A549 (cell line): ENCODE results near the gene CAMTA1. TPM values are rescaled to one million over a fixed set of nuclear protein-coding genes. Genes with fewer than 3 reads are reported as not detected.

ENCODE experiments used
- ATAC-seq, 2 experiments: fragments of 200-7000 bp in 1 of 2; fragments of >200 bp in 1 of 2; cut with Nextera tagmentation in 1 of 2; cut with Tn5 transposase in 1 of 2; 3 replicates each; pipeline versions ENCODE4 v1.8.0 to v1.9.1; 2018 to 2020; ENCODE audit warnings: mild to moderate bottlenecking in 1 of 2, moderate library complexity in 1 of 2
- CTCF ChIA-PET: fragments of 300-600 bp; sonication (Branson Sonifier 250); formaldehyde crosslinking; extraction: SDS; loops from one replicate; lab custom pipeline; 2021; ENCODE audit warnings: antibody characterized with exemption, inconsistent platforms; lab: Yijun Ruan, JAX
- POLR2A ChIA-PET: fragments of 350-600 bp; formaldehyde crosslinking; extraction: SDS; loops from one replicate; lab custom pipeline; 2021; ENCODE audit warnings: antibody characterized with exemption, inconsistent platforms; lab: Yijun Ruan, JAX
- DNase-seq, 2 experiments: peaks; one replicate each; pipeline versions ENCODE4 v3.0.0 to v3.0.0-alpha.2; 2011 to 2016; ENCODE audit warnings: low read depth in 1 of 2, low spot score in 1 of 2
- FAIRE-seq: peaks from 2 replicates; lab custom pipeline; 2011; peaks lifted over from hg19 to GRCh38; lab: Jason Lieb, UNC
- H3K27ac ChIP-seq, 2 experiments: fragments of >200 bp; sonication (Bioruptor Twin); formaldehyde crosslinking; 3 replicates each; pipeline ENCODE4 v1.5.1; 2016 to 2017
- H3K4me1 ChIP-seq: fragments of >200 bp; sonication (Bioruptor Twin); formaldehyde crosslinking; 3 replicates; pipeline ENCODE4 v1.6.1; 2016
- H3K4me2 ChIP-seq: fragments of >200 bp; sonication (Bioruptor Twin); formaldehyde crosslinking; 3 replicates; pipeline ENCODE4 v1.6.1; 2016
- H3K4me3 ChIP-seq: fragments of >200 bp; sonication (Bioruptor Twin); formaldehyde crosslinking; 3 replicates; pipeline ENCODE4 v1.5.1; 2016
- H3K9me3 ChIP-seq: fragments of >200 bp; sonication (Bioruptor Twin); formaldehyde crosslinking; 3 replicates; pipeline ENCODE4 v1.6.1; 2016
- CHD2 ChIP-seq: fragments of 150-350 bp; IDR thresholded peaks from 2 replicates; pipeline ENCODE4 v1.6.1; 2014; ENCODE audit warnings: low read length; ENCODE audit not compliant: partially characterized antibody
- E2F6 ChIP-seq: IDR thresholded peaks from 2 replicates; pipeline ENCODE4 v1.6.1; 2012; ENCODE audit warnings: low read depth, borderline replicate concordance
- EHMT2 ChIP-seq: fragments of 200-600 bp; sonication (generic); IDR thresholded peaks from 2 replicates; pipeline ENCODE4 v1.6.1; 2016; ENCODE audit warnings: antibody characterized with exemption, low read depth, mild to moderate bottlenecking, moderate library complexity
- ELK1 ChIP-seq: fragments of 150-350 bp; IDR thresholded peaks from 2 replicates; pipeline ENCODE4 v1.6.1; 2014; ENCODE audit warnings: low read depth, mild to moderate bottlenecking, low read length
- FOSL2 ChIP-seq, 2 experiments: fragments of 450-650 bp in 1 of 2; fragments of >200 bp in 1 of 2; sonication (Bioruptor Twin) in 1 of 2; formaldehyde crosslinking; IDR thresholded peaks; 2 replicates each; pipeline versions ENCODE4 v1.5.0 to v1.6.1; 2016 to 2020; ENCODE audit warnings: mild to moderate bottlenecking in 1 of 2, moderate library complexity in 1 of 2
- FOXS1 ChIP-seq: fragments of 250-450 bp; sonication (Bioruptor Pico); IDR thresholded peaks from 2 replicates; pipeline ENCODE4 v1.5.0; 2020; ENCODE audit warnings: mild to moderate bottlenecking, moderate library complexity
- HDAC2 ChIP-seq: fragments of 200-600 bp; sonication (generic); IDR thresholded peaks from 2 replicates; pipeline ENCODE4 v1.6.1; 2016
- HEYL ChIP-seq: fragments of 250-450 bp; sonication (Bioruptor Pico); IDR thresholded peaks from 2 replicates; pipeline ENCODE4 v1.8.0; 2021; ENCODE audit warnings: mild to moderate bottlenecking, moderate library complexity
- JUN ChIP-seq, 2 experiments: fragments of >200 bp; sonication (Bioruptor Twin); formaldehyde crosslinking; IDR thresholded peaks; 2 replicates in 1 of 2; 3 replicates in 1 of 2; pipeline ENCODE4 v1.6.1; 2016 to 2017
- JUNB ChIP-seq: fragments of >200 bp; sonication (Bioruptor Twin); formaldehyde crosslinking; IDR thresholded peaks from 2 replicates; pipeline ENCODE4 v1.6.1; 2016
- KDM1A ChIP-seq: fragments of 200-600 bp; sonication (generic); IDR thresholded peaks from 2 replicates; pipeline ENCODE4 v1.6.1; 2016; ENCODE audit warnings: low read depth, mild to moderate bottlenecking
- KDM5A ChIP-seq: fragments of 200-600 bp; sonication (generic); IDR thresholded peaks from 2 replicates; pipeline ENCODE4 v1.6.1; 2016; ENCODE audit warnings: antibody characterized with exemption, mild to moderate bottlenecking
- MAFK ChIP-seq: fragments of 450-650 bp; IDR thresholded peaks from 2 replicates; pipeline ENCODE4 v1.6.1; 2014; ENCODE audit not compliant: partially characterized antibody
- MYC ChIP-seq: IDR thresholded peaks from 2 replicates; pipeline ENCODE4 v1.6.1; 2012; ENCODE audit warnings: mild to moderate bottlenecking, inconsistent platforms, low read length, improper control_type of control experiment, borderline replicate concordance
- NPAS2 ChIP-seq: fragments of 250-450 bp; sonication (Bioruptor Pico); IDR thresholded peaks from 2 replicates; pipeline ENCODE4 v1.8.0; 2022; ENCODE audit warnings: mild to moderate bottlenecking, moderate library complexity, borderline replicate concordance
- PBX3 ChIP-seq: IDR thresholded peaks from 2 replicates; pipeline ENCODE4 v1.6.1; 2012
- POLR2A ChIP-seq: IDR thresholded peaks from 2 replicates; pipeline ENCODE4 v1.6.1; 2012; ENCODE audit warnings: mild to moderate bottlenecking, low read length
- SMC3 ChIP-seq: fragments of >200 bp; sonication (Bioruptor Twin); formaldehyde crosslinking; IDR thresholded peaks from 3 replicates; pipeline ENCODE4 v1.6.1; 2018; ENCODE audit warnings: inconsistent platforms
- WGBS: methylation state at CpG from one replicate; pipeline ENCODE4 v1.1.6; 2017; ENCODE audit errors: missing lambda C conversion rate; 5-methylcytosine and 5-hydroxymethylcytosine counted together
- polyA plus RNA-seq, 4 experiments: library from polyadenylated mRNA; depleted of rRNA in 3 of 4; stranded (reverse); fragments of >200 nt; fragmentation: RNase III in 1 of 4; extraction: RNeasy Plus Mini Kit Qiagen cat#74134 plus additional on column Dnase treatment in 1 of 4; gene quantifications; 2 replicates in 3 of 4; 3 replicates in 1 of 4; pipeline ENCODE4 v1.2.3, GENCODE V29; 2011 to 2017
- TF ChIP-seq, protein P1 (sequence below): fragments of 250-450 bp; sonication (Bioruptor Pico); IDR thresholded peaks from 2 replicates; pipeline ENCODE4 v1.5.0; 2020; ENCODE audit warnings: low read depth, mild to moderate bottlenecking, moderate library complexity
- TF ChIP-seq, protein P2 (sequence below): fragments of 250-450 bp; sonication (Bioruptor Pico); IDR thresholded peaks from 2 replicates; pipeline ENCODE4 v1.5.0; 2021; ENCODE audit warnings: mild to moderate bottlenecking, moderate library complexity, borderline replicate concordance

The CAMTA1 gene
- polyA plus RNA-seq, 2 of the 4 experiments (the other 2 are of a cell fraction), result 58.8 to 75.0 TPM

GRCh38 chr1:7256526-7256925 is 471.3 kb downstream of the CAMTA1 start:
- no peak overlapping the region for H3K4me2 ChIP-seq
- no peak overlapping the region for H3K4me3 ChIP-seq
- DNase-seq, result no peak
- H3K9me3 ChIP-seq, result no peaks in the 10 kb centered on the region
- TF ChIP-seq, protein P1, sequence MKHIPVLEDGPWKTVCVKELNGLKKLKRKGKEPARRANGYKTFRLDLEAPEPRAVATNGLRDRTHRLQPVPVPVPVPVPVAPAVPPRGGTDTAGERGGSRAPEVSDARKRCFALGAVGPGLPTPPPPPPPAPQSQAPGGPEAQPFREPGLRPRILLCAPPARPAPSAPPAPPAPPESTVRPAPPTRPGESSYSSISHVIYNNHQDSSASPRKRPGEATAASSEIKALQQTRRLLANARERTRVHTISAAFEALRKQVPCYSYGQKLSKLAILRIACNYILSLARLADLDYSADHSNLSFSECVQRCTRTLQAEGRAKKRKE (CRISPR knock-in tag), result no peak
- no peak for TF ChIP-seq EHMT2
- TF ChIP-seq HDAC2, result no peak
- TF ChIP-seq JUNB, result no peak
- no peak for TF ChIP-seq JUN (IDR thresholded peaks at IDR 0.05)
- TF ChIP-seq, protein P2, sequence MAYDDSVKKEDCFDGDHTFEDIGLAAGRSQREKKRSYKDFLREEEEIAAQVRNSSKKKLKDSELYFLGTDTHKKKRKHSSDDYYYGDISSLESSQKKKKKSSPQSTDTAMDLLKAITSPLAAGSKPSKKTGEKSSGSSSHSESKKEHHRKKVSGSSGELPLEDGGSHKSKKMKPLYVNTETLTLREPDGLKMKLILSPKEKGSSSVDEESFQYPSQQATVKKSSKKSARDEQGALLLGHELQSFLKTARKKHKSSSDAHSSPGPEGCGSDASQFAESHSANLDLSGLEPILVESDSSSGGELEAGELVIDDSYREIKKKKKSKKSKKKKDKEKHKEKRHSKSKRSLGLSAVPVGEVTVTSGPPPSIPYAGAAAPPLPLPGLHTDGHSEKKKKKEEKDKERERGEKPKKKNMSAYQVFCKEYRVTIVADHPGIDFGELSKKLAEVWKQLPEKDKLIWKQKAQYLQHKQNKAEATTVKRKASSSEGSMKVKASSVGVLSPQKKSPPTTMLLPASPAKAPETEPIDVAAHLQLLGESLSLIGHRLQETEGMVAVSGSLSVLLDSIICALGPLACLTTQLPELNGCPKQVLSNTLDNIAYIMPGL, result no peak
- no peak for TF ChIP-seq FOXS1
- TF ChIP-seq HEYL (CRISPR knock-in tag), result no peak
- TF ChIP-seq CHD2, result no peak
- no peak for TF ChIP-seq ELK1
- TF ChIP-seq FOSL2 (IDR thresholded peaks at IDR 0.05), result no peak
- TF ChIP-seq FOSL2 (CRISPR knock-in tag; IDR thresholded peaks at IDR 0.05), result no peak
- no peak for TF ChIP-seq E2F6
- no peak for TF ChIP-seq KDM5A
- TF ChIP-seq NPAS2, result no peak
- peak overlapping the region in 1 of 2 experiments; percentile 57; a peak in 1 of 6 replicates for H3K27ac ChIP-seq
- ChIA-PET POLR2A (no interaction called here), CTCF (no interaction called here)
- H3K4me1 ChIP-seq, result no peaks in the 10 kb centered on the region
- 93% methylated on average over 6 of the region's 7 CpGs for WGBS
- ATAC-seq, result no peak
- FAIRE-seq, result no peak

DNA sequence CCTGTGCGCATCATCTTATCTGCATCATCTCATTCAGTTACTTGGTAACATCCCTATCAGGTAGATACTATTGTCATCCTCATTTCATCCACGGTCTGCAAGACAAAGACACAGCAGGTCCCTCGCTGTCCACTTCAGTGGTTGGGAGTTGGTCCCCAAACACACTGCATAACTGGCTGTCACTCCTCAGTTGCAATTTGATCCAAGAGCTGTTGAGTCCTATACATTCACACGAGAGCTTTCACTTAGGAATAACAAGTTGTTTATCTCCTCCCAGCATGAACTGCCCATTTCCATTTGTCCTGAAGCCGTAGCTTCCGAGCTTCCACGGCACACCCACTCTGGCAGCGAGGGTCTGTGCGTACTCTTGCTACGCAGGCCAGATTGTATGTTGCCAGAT is 472.0 kb downstream of the CAMTA1 start:
- 89% methylated on average over 10 of the region's 10 CpGs for WGBS
- FAIRE-seq (no peak), ATAC-seq (no peak)
- TF ChIP-seq POLR2A, result no peak
- TF ChIP-seq, all 56 proteins: peak for 0
- ChIA-PET POLR2A (no interaction called here), CTCF (no interaction called here)
- no peaks in the 10 kb centered on the region for H3K9me3 ChIP-seq
- H3K4me1 ChIP-seq, result no peaks in the 10 kb centered on the region; the same call in 2 of the 3 replicates
- DNase-seq, result no peak
- peak overlapping the region in 1 of 2 experiments; percentile 57; a peak in 1 of 6 replicates for H3K27ac ChIP-seq
- H3K4me3 ChIP-seq, result no peak overlapping the region
- no peak overlapping the region for H3K4me2 ChIP-seq

GRCh38 chr1:7258589-7259135 is 473.4 kb downstream of the CAMTA1 start:
- peaks cover 14% of the 10 kb centered on the region for H3K4me1 ChIP-seq
- no peak for FAIRE-seq
- DNase-seq, result no peak
- peak overlapping the region in 1 of 2 experiments; percentile 72; a peak in 3 of 6 replicates for H3K27ac ChIP-seq
- ChIA-PET POLR2A (no interaction called here), CTCF (no interaction called here)
- no peaks in the 10 kb centered on the region for H3K9me3 ChIP-seq
- TF ChIP-seq PBX3, result no peak
- TF ChIP-seq KDM1A, result no peak
- TF ChIP-seq MAFK, result peak; percentile 87
- TF ChIP-seq CHD2, result no peak
- TF ChIP-seq SMC3, result no peak
- no peak for TF ChIP-seq MYC
- H3K4me2 ChIP-seq, result no peak overlapping the region
- WGBS, result 93% methylated on average over 19 of the region's 19 CpGs
- ATAC-seq, result no peak
- H3K4me3 ChIP-seq, result no peak overlapping the region
